PFSK-1 (cell line): ENCODE results near the gene CPN1.

Experiments
- FOXP2 ChIP-seq: optimal IDR thresholded peaks from 2 replicates; pipeline ENCODE3; 2011; ENCODE audit warnings: borderline replicate concordance, control low read depth, inconsistent platforms; ENCODE audit not compliant: insufficient read depth; ENCODE audit errors: extremely low read length, extremely low read depth
- POLR2AphosphoS5 ChIP-seq: IDR thresholded peaks from 2 replicates; pipeline ENCODE4 v1.6.1; 2012; ENCODE audit warnings: low read depth, mild to moderate bottlenecking, control low read depth, low read length, moderate library complexity
- SIN3A ChIP-seq: IDR thresholded peaks from 2 replicates; pipeline ENCODE4 v1.6.1; 2012; ENCODE audit warnings: mild to moderate bottlenecking, low read length, moderate library complexity, borderline replicate concordance; ENCODE audit not compliant: insufficient read depth
- TAF1 ChIP-seq: IDR thresholded peaks from 2 replicates; pipeline ENCODE4 v1.6.1; 2012; ENCODE audit warnings: low read length, control low read depth, borderline replicate concordance; ENCODE audit not compliant: insufficient read depth
- TF ChIP-seq, protein P1 (sequence below), 2 experiments: IDR thresholded peaks; 2 replicates each; pipeline versions ENCODE4 v1.6.1 to v1.8.0; 2011 to 2012; ENCODE audit warnings: low read depth in 2 of 2, low read length in 2 of 2, control low read depth in 1 of 2, inconsistent platforms in 1 of 2, mild to moderate bottlenecking in 1 of 2, moderate library complexity in 1 of 2; ENCODE audit not compliant: insufficient read depth in 1 of 2

CPN1 gene

GRCh38 chr10:100061401-100061800 is 20.3 kb downstream of the CPN1 start:
- no peak for TF ChIP-seq POLR2AphosphoS5
- no peak for TF ChIP-seq FOXP2
- TF ChIP-seq TAF1: no peak
- no peak for TF ChIP-seq SIN3A
- TF ChIP-seq, protein P1, sequence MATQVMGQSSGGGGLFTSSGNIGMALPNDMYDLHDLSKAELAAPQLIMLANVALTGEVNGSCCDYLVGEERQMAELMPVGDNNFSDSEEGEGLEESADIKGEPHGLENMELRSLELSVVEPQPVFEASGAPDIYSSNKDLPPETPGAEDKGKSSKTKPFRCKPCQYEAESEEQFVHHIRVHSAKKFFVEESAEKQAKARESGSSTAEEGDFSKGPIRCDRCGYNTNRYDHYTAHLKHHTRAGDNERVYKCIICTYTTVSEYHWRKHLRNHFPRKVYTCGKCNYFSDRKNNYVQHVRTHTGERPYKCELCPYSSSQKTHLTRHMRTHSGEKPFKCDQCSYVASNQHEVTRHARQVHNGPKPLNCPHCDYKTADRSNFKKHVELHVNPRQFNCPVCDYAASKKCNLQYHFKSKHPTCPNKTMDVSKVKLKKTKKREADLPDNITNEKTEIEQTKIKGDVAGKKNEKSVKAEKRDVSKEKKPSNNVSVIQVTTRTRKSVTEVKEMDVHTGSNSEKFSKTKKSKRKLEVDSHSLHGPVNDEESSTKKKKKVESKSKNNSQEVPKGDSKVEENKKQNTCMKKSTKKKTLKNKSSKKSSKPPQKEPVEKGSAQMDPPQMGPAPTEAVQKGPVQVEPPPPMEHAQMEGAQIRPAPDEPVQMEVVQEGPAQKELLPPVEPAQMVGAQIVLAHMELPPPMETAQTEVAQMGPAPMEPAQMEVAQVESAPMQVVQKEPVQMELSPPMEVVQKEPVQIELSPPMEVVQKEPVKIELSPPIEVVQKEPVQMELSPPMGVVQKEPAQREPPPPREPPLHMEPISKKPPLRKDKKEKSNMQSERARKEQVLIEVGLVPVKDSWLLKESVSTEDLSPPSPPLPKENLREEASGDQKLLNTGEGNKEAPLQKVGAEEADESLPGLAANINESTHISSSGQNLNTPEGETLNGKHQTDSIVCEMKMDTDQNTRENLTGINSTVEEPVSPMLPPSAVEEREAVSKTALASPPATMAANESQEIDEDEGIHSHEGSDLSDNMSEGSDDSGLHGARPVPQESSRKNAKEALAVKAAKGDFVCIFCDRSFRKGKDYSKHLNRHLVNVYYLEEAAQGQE (IDR thresholded peaks at IDR 0.05; ENCODE audit: insufficient read depth in 1 of 2, low read depth in 2 of 2, low read length in 2 of 2): no peak

DNA sequence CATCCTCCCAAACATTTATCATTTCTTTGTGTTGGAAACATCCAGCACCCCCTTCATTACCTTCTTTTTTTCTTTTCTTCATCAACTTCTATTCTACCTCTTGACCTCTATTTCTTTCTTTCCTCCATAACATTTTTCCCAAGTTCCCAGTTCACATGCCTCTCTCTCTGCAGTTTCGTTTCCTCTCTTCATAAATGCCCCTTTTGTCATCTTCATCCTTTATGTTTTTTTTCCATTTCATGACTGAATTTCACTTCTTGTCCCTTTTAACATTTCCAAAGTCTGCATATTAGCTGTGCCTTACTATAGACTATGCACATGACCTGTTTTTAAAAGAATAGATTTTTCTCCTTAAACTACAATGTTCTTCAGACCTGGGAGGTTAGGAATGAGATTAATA is 23.7 kb downstream of the CPN1 start:
- TF ChIP-seq TAF1 (no peak), POLR2AphosphoS5 (no peak), FOXP2 (no peak), SIN3A (no peak)
- TF ChIP-seq, protein P1 (IDR thresholded peaks at IDR 0.05; ENCODE audit: insufficient read depth in 1 of 2, low read depth in 2 of 2, low read length in 2 of 2): no peak

GRCh38 chr10:100053686-100054460 is 27.8 kb downstream of the CPN1 start:
- TF ChIP-seq SIN3A (no peak), POLR2AphosphoS5 (no peak), FOXP2 (no peak), TAF1 (no peak)
- TF ChIP-seq, protein P1 (IDR thresholded peaks at IDR 0.05; ENCODE audit: insufficient read depth in 1 of 2, low read depth in 2 of 2, low read length in 2 of 2): no peak

GRCh38 chr10:100046021-100046486 is 35.6 kb downstream of the CPN1 start:
- no peak for TF ChIP-seq TAF1
- no peak for TF ChIP-seq FOXP2
- TF ChIP-seq SIN3A: no peak
- TF ChIP-seq POLR2AphosphoS5: no peak
- TF ChIP-seq, protein P1 (IDR thresholded peaks at IDR 0.05; ENCODE audit: insufficient read depth in 1 of 2, low read depth in 2 of 2, low read length in 2 of 2): no peak

DNA sequence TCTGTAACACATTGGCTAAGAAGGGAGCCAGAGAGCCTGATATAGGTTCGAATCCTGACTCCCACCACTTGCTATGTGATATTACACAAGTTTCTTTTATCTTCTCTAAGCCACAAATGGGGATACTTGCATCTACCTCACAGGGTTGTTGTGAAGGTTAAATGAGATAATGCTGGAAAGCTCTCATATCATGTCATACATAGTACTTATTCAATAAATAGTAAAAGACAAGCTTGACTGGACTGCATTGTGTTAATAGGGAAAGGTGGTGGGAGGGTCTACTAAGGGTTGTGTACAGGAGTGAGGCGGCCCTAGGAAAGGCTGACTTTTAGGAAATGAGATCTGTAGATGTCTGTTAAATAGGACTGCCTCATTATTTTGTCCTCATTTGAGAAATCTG is 36.1 kb downstream of the CPN1 start:
- TF ChIP-seq POLR2AphosphoS5: no peak
- TF ChIP-seq SIN3A: no peak
- TF ChIP-seq, protein P1 (IDR thresholded peaks at IDR 0.05; ENCODE audit: insufficient read depth in 1 of 2, low read depth in 2 of 2, low read length in 2 of 2): no peak
- no peak for TF ChIP-seq FOXP2
- TF ChIP-seq TAF1: no peak
